HFFc6 (cell line): ENCODE results near the gene ALX4. TPM values are rescaled to one million over a fixed set of nuclear protein-coding genes. Genes with fewer than 3 reads are reported as not detected.

Experiments used
- DNase-seq: peaks from one replicate; pipeline ENCODE4 v3.0.0-alpha.2; 2018
- H3K27ac Mint-ChIP-seq: 2 replicates; pipeline ENCODE4 v1.8.0; 2020; ENCODE audit warnings: mild to moderate bottlenecking, mixed read lengths
- H3K27me3 Mint-ChIP-seq: 2 replicates; pipeline ENCODE4 v1.8.0; 2021; ENCODE audit warnings: mild to moderate bottlenecking, moderate library complexity, mixed read lengths; ENCODE audit not compliant: insufficient read depth
- H3K36me3 Mint-ChIP-seq: 2 replicates; pipeline ENCODE4 v1.8.0; 2021; ENCODE audit warnings: low read depth, mixed read lengths
- H3K4me1 Mint-ChIP-seq: 2 replicates; pipeline ENCODE4 v1.8.0; 2020; ENCODE audit warnings: low read depth, mixed read lengths
- H3K4me3 Mint-ChIP-seq: 2 replicates; pipeline ENCODE4 v1.8.0; 2020; ENCODE audit warnings: mild to moderate bottlenecking, moderate library complexity, mixed read lengths
- H3K9me3 Mint-ChIP-seq: 2 replicates; pipeline ENCODE4 v1.8.0; 2020; ENCODE audit warnings: mild to moderate bottlenecking, mixed read lengths
- total RNA-seq, 6 experiments: library from RNA; stranded (reverse); fragmentation: NEBNext Ultra II Directional; extraction: Animal tissue kit (Norgen Biotek cat#: 25700); gene quantifications; 2 replicates in 1 of 6; 3 replicates in 5 of 6; pipeline ENCODE4 v1.2.3, GENCODE V29; 2021
- TF ChIP-seq, protein P1 (sequence below): fragments of 200-600 bp; sonication (generic); IDR thresholded peaks from 2 replicates; pipeline ENCODE4 v1.5.0; 2021; ENCODE audit warnings: antibody characterized with exemption, mild to moderate bottlenecking

The ALX4 gene
- total RNA-seq, 6 experiments from 2014 or later, result 0.02 to 0.13 (median 0.06) TPM

GRCh38 chr11:44217432-44217831 is 92.5 kb downstream of the ALX4 start:
- Mint-ChIP-seq H3K36me3 (no peaks in the 10 kb centered on the region), H3K9me3 (no peaks in the 10 kb centered on the region), H3K27me3 (no peaks in the 10 kb centered on the region; the same call in none of the 2 replicates), H3K27ac (no peak overlapping the region), H3K4me3 (no peak overlapping the region), H3K4me1 (peaks cover 30% of the 10 kb centered on the region)
- DNase-seq, result no peak
- TF ChIP-seq, protein P1, sequence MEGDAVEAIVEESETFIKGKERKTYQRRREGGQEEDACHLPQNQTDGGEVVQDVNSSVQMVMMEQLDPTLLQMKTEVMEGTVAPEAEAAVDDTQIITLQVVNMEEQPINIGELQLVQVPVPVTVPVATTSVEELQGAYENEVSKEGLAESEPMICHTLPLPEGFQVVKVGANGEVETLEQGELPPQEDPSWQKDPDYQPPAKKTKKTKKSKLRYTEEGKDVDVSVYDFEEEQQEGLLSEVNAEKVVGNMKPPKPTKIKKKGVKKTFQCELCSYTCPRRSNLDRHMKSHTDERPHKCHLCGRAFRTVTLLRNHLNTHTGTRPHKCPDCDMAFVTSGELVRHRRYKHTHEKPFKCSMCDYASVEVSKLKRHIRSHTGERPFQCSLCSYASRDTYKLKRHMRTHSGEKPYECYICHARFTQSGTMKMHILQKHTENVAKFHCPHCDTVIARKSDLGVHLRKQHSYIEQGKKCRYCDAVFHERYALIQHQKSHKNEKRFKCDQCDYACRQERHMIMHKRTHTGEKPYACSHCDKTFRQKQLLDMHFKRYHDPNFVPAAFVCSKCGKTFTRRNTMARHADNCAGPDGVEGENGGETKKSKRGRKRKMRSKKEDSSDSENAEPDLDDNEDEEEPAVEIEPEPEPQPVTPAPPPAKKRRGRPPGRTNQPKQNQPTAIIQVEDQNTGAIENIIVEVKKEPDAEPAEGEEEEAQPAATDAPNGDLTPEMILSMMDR, result no peak

GRCh38 chr11:44213148-44213547 is 96.8 kb downstream of the ALX4 start:
- DNase-seq, result no peak
- Mint-ChIP-seq H3K4me1 (peaks cover 15% of the 10 kb centered on the region), H3K27ac (no peak overlapping the region), H3K4me3 (no peak overlapping the region), H3K36me3 (peaks cover 17% of the 10 kb centered on the region), H3K27me3 (no peaks in the 10 kb centered on the region), H3K9me3 (no peaks in the 10 kb centered on the region)
- TF ChIP-seq, protein P1, result no peak

DNA sequence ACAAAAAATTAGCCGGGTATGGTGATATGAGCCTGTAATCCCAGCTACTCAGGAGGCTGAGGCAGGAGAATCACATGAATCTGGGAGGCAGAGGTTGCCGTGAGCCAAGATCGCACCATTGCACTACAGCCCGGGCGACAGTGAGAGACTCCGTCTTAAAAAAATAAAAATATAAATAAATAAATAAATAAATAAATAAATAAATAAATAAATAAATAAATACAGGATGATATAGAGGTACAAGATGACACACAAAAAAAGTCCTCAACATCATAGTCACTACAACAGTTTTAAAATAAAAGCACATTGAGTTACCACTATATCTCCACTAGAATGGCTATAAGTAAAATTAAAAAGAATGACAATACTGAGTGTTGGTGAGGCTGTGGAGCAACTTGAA is 97.8 kb downstream of the ALX4 start:
- Mint-ChIP-seq H3K36me3 (peaks cover 17% of the 10 kb centered on the region), H3K4me1 (peaks cover 15% of the 10 kb centered on the region), H3K9me3 (no peaks in the 10 kb centered on the region), H3K27ac (no peak overlapping the region), H3K27me3 (no peaks in the 10 kb centered on the region), H3K4me3 (no peak overlapping the region)
- TF ChIP-seq, protein P1, result no peak
- DNase-seq, result no peak

Other genes with a start within 250 kb of the ALX4 start
- gene ACCS, start 243.9 kb downstream of the ALX4 start, total RNA-seq, result 1 to 10 TPM; 3.9 to 5.4 (median 4.8) TPM
- gene EXT2, start 214.5 kb downstream of the ALX4 start, total RNA-seq, result 100 to 1,000 TPM; 105 to 130 (median 118) TPM